Cardiac fibroblast (primary cell): ENCODE data around the gene MARS1.

Experiments
- DNase-seq, 2 donors: peaks; one replicate each; pipeline versions ENCODE4 v3.0.0 to v3.0.0-alpha.2; 2010; ENCODE audit warnings: low read depth in 2 of 2
- H3K4me3 ChIP-seq, 2 donors: replicated peaks in 1 of 2; 1 replicate in 1 of 2; 2 replicates in 1 of 2; pipeline ENCODE4 v1.5.1; 2011; ENCODE audit warnings: low read depth in 2 of 2, low read length in 2 of 2, mild to moderate bottlenecking in 2 of 2, moderate library complexity in 1 of 2
- TF ChIP-seq, protein P1 (sequence below): IDR thresholded peaks from one replicate; pipeline ENCODE4 v1.5.1; 2011; ENCODE audit warnings: low read depth, mild to moderate bottlenecking, low read length, inconsistent platforms

Gene MARS1

DNA sequence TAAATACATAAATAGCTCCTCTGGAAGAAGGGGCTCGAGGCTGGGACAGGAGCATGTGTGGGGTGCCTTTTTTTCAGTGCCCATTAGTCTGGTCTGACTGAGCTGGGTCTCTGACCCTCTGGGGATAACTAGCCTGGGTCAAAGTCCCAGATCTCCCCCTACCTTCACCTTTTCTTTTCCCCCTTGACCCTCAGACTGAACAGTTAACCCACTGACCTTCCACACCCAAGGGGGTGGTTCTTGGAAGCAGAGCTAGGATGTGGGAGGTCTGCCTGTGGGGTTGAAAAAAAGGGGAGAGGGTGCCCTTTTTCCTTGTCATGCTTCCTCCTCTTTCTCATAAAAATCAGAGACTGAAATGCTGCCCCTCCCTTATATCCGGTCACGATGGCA, 29.2 kb upstream of the MARS1 start:
- no peak for DNase-seq
- H3K4me3 ChIP-seq, result peak overlapping the region; percentile 68 to 73
- TF ChIP-seq, protein P1, sequence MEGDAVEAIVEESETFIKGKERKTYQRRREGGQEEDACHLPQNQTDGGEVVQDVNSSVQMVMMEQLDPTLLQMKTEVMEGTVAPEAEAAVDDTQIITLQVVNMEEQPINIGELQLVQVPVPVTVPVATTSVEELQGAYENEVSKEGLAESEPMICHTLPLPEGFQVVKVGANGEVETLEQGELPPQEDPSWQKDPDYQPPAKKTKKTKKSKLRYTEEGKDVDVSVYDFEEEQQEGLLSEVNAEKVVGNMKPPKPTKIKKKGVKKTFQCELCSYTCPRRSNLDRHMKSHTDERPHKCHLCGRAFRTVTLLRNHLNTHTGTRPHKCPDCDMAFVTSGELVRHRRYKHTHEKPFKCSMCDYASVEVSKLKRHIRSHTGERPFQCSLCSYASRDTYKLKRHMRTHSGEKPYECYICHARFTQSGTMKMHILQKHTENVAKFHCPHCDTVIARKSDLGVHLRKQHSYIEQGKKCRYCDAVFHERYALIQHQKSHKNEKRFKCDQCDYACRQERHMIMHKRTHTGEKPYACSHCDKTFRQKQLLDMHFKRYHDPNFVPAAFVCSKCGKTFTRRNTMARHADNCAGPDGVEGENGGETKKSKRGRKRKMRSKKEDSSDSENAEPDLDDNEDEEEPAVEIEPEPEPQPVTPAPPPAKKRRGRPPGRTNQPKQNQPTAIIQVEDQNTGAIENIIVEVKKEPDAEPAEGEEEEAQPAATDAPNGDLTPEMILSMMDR, result no peak

DNA sequence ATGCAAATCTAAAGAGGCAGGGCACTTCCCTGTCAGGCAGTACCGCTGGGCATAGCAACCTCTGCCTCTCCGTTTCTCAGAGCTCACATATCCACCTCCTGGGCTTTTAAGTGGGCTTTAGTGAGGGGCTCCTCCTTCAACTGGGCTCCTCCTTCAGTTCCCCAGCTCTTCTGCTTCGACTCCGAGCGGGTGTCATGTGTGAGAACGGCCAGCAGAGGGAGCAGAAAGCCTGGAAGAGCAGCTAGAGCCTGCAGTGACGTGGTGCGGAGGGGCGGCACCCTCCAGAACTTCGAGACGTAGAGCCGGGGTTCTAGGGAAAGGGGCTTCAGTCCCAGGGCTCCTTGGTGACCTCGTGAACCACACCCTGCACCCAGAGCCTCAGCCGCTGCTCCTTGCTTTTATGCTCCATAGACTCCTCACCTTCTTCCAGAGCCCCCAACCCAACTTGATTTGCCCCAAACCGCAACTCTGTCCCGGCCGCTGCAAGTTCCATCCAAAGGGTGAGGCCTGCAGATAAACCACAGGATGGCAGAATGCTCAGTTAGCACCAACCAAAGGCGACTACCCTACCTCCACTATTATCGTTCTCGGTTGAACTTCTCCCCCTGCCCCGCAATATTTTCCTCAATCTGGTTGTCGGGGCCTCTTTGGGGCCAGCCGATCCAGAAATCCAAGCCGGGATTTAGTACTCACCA, 28.7 kb upstream of the MARS1 start:
- TF ChIP-seq, protein P1, result peak; percentile 98
- H3K4me3 ChIP-seq, result peak overlapping the region; percentile 68 to 73
- DNase-seq, result peak; percentile 98

DNA sequence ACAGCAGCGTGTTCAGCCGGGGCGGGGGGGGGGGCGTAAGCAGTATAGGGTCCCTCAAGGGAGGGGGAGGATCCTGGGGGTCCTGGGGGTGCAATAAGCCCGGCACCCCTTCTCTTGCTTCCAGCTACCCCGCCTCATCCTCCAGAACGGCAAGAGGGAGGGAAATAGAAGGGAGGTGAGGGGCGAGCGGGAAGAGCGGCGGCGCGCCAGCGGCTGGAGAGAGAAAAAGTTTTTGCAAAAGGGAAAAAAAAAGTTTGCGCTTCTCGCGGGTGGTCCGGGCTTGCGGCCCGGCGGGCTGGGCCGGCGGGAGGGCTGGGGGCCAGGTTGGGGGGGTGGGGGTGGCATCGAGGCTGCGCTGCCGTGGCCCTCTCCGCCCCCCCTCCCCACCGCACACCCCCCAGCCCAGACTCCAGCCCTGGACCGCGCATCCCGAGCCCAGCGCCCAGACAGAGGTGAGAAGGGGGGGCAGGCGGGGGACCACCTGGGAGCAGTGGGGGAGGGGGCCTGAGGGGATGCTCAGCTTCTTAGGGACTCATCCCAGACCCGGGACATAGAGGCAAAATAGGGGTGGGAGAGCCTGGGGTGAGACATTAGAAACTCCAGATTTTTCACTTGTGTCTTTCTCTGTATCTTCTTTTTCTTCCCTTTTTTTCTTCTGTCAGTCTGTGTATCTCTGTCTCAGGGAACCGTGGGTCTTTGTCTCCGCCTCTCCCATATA, 28.0 kb upstream of the MARS1 start, which contains the start of gene GLI1:
Gene GLI1, plus strand, starts transcription at position 36 of the 718 bp plus-strand sequence. CDS start 3,907 bp downstream, outside the sequence.
- TF ChIP-seq, protein P1, result no peak
- no peak for DNase-seq
- H3K4me3 ChIP-seq, result peak within 1 kb of the TSS; percentile 68 to 73

DNA sequence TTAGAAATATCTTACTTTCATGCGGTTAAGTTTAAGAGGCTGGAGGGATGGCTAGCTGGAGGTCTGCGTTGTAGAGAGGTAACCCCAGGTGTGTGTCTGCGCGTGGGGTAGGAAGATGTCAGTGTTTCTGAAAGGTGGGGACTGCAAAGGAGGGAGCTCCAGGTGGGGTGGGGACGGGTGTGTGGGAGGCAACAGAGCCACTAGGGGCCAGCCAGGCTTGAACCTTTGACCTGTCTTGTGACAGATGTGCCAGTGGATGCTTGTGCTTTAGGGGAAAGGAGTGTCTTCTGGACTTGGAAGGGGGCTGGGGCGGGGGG, 27.4 kb upstream of the MARS1 start:
- no peak for DNase-seq
- peak overlapping the region; percentile 68 to 73 for H3K4me3 ChIP-seq
- TF ChIP-seq, protein P1, result no peak

DNA sequence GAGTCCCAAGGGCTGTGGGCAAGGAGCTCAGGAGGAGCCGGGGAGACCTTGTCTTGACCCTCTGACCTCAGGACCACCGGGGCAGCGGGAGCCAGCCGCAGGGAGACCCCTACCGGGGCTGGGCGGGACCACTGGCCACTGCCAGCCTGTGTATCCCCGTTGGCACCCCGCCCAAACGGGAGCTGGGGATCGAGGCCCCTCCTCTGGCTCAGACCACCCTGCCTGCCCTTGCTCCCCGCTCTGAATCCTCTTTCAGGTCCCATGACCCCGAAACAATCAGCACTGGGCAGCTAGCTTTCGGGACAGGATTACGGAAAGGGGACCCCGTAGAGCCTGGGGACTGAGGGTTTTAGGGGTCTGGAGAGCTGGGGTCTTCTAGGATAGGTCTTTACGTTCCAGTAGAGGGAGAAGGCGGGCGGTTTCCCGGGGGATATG, 27.0 kb upstream of the MARS1 start:
- TF ChIP-seq, protein P1, result no peak
- peak overlapping the region; percentile 63 to 66 for H3K4me3 ChIP-seq
- DNase-seq, result no peak

DNA sequence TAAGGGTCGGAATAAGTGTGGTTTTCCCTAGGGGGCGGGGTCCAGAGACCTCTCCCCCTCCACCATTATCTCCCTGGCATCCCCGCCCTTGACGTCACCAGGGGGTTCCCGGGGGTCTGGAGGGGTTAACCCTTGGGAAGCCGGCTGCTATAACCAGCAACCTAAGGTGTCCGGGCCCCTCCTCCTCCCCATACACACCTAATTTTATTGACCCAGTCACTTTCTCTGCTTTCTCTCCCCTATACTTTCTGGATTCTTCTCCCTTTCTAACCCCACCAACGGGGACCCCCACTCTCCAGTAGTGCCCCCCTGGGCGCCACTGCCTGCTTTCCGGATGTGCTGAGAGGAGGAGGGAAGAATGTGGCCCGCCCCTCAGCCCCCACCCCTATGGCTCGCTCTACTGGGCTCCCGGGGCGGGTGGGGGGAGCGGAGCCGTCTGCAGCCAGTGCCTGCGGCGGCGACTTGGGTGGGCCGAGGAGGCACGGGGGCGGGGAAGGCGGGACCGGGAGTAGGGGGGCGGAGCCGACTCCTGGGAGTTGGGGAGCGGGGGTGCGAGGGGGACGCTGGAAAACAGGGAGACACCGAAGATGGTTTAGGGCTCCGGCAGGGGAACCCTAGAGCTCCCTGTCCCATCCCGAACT, 26.5 kb upstream of the MARS1 start:
- H3K4me3 ChIP-seq, result peak overlapping the region; percentile 63 to 66
- TF ChIP-seq, protein P1, result no peak
- peak; percentile 27 to 59 for DNase-seq
